Inflammatory macrophage treated with lipopolysaccharide for 4 hours (primary cell): Measurements from ENCODE around the gene SYT2.

ENCODE experiments used
- DNase-seq: peaks from one replicate; pipeline ENCODE4 v3.0.0-alpha.2; 2020

Gene SYT2

GRCh38 chr1:202703191-202703590, 7.1 kb downstream of the SYT2 start:
- no peak for DNase-seq

GRCh38 chr1:202702088-202702487, 8.2 kb downstream of the SYT2 start:
- DNase-seq = no peak

- DNase-seq = no peak
Observed at GRCh38 chr1:202701200-202701599, 9.1 kb downstream of the SYT2 start.

GRCh38 chr1:202700061-202700460, 10.2 kb downstream of the SYT2 start:
- no peak for DNase-seq

GRCh38 chr1:202698276-202698675, 12.0 kb downstream of the SYT2 start:
- no peak for DNase-seq

GRCh38 chr1:202697038-202697437, 13.2 kb downstream of the SYT2 start:
- no peak for DNase-seq

- no peak for DNase-seq
Observed at GRCh38 chr1:202694314-202694713, 15.9 kb downstream of the SYT2 start.

GRCh38 chr1:202692959-202693555, 17.2 kb downstream of the SYT2 start:
- peak; percentile 72 for DNase-seq

- no peak for DNase-seq
Observed at GRCh38 chr1:202691816-202692215, 18.4 kb downstream of the SYT2 start.

GRCh38 chr1:202689493-202690342, 20.5 kb downstream of the SYT2 start:
- no peak for DNase-seq

GRCh38 chr1:202689082-202689481, 21.2 kb downstream of the SYT2 start:
- DNase-seq = no peak

- peak; percentile 3 for DNase-seq
Observed at GRCh38 chr1:202688401-202688800, 21.9 kb downstream of the SYT2 start.

- DNase-seq = no peak
Observed at GRCh38 chr1:202687798-202688197, 22.5 kb downstream of the SYT2 start.

- DNase-seq = no peak
Observed at GRCh38 chr1:202687370-202687769, 22.9 kb downstream of the SYT2 start.

- no peak for DNase-seq
Observed at GRCh38 chr1:202685641-202686040, 24.6 kb downstream of the SYT2 start.

- DNase-seq = no peak
Observed at GRCh38 chr1:202684716-202685115, 25.5 kb downstream of the SYT2 start.

GRCh38 chr1:202683029-202683428, 27.2 kb downstream of the SYT2 start:
- DNase-seq = no peak

GRCh38 chr1:202682477-202682876, 27.8 kb downstream of the SYT2 start:
- no peak for DNase-seq

GRCh38 chr1:202681736-202682420, 28.4 kb downstream of the SYT2 start:
- no peak for DNase-seq

GRCh38 chr1:202680586-202681352, 29.5 kb downstream of the SYT2 start:
- no peak for DNase-seq

- no peak for DNase-seq
Observed at GRCh38 chr1:202679406-202680177, 30.7 kb downstream of the SYT2 start.

- no peak for DNase-seq
Observed at GRCh38 chr1:202677433-202677832, 32.8 kb downstream of the SYT2 start.
